ENCODE data around the gene SPTLC2.

The SPTLC2 gene

DNA sequence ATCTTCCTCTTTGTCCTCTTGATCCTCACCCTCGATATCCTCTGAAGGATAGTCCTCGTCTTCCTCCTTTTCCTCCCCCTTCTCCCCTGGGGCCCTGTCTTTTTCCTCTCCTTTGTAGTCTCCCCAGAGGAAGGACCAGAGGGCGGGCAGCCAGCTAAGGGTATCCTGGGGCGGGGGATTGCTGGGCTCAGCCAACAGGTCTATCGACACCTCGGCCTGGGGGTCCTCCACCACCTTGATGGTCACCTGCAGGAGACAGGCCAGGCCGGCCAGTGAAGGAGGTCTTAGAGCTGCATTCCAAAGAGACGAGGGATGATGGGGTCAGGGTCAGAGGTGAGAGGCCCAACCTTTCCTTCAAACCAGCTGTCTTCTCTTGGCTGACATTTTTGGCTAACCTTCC is 134.0 kb downstream of the SPTLC2 start:
- no peak for DNase-seq (ENCODE audit: low read depth)
- no peak overlapping the region for H3K4me3 ChIP-seq (ENCODE audit: low read depth, low read length)

DNA sequence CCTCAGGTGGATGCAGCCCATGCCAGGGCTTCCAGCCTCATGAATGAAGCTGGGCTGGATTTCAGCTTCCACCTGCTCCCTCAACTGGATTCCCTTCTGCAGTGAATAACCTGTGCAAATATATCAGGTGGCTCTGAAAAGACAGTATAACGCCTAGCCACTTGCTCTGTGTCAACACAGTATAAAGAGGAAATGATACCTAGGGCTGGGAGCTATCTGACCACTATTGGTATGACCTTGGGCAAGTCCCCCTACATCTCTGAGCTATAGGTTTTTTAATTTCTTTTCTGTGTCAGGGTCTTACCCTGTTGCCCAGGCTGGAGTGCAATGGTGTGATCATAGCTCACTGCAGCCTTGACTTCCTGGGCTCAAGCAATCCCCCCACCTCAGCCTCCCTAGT is 137.6 kb downstream of the SPTLC2 start:
- no peak for DNase-seq (ENCODE audit: low read depth)
- H3K4me3 ChIP-seq (ENCODE audit: low read depth, low read length) = no peak overlapping the region

DNA sequence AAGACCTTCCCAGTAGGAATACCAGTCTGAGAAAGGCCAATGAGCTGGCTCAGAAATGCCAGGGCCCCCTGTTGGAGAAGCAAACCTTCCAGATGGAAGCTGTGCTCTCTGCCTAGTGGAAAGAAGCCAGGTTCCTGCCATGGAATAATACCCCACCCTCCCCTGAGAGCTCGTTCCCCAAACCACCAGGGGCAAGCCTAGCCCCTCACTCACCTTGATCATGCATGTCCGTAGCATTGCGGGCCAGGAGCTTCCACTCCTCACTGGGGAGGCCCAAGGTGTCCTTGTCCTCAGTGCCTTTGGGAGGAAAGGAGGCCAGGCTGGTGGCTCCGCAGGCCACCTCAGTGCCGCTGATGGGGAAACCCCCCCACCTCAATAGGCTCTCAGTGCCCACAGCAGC is 138.4 kb downstream of the SPTLC2 start:
- no peak overlapping the region for H3K4me3 ChIP-seq (ENCODE audit: low read depth, low read length)
- DNase-seq (ENCODE audit: low read depth) = no peak

- no peak overlapping the region for H3K4me3 ChIP-seq (ENCODE audit: low read depth, low read length)
- DNase-seq (ENCODE audit: low read depth) = no peak
Observed at GRCh38 chr14:77475432-77476115, 140.9 kb downstream of the SPTLC2 start.

DNA sequence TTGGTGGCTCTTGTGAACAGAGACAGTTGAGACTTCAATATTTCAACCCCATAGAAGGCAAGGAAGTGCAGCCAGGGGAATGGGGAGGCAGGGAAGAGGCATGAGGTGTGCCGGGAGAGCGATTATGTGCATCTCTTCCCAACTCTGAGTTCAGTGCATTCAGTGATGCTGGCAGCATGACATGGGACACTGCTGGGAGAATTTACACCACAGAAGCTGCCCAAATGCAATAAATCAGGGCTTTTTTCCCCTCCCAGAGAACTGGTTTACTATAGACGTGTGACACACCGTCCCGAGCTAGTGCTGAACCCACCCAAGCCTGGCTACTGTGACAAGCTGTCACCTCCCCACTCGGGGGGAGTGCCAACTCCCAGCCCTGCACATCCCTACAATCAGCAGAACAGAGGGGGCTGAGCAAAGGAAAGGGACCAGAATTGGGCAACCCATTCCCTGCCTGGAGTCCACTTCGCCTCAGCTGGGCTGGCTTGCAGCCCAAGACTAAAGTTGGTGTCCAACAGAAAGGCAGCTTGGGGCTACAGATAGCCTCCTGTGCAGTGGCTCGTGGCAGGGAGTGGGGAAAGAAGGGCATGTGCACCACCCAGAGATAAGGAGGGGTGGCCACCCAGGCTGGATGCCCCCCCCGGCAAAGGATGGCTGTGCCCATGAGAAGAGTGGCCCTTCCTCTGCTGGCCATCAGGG is 141.8 kb downstream of the SPTLC2 start:
- no peak for DNase-seq (ENCODE audit: low read depth)
- H3K4me3 ChIP-seq (ENCODE audit: low read depth, low read length) = no peak overlapping the region

- DNase-seq (ENCODE audit: low read depth) = no peak
- H3K4me3 ChIP-seq (ENCODE audit: low read depth, low read length) = no peak overlapping the region
Observed at GRCh38 chr14:77473921-77474320, 142.5 kb downstream of the SPTLC2 start.

- H3K4me3 ChIP-seq (ENCODE audit: low read depth, low read length) = no peak overlapping the region
- DNase-seq (ENCODE audit: low read depth) = no peak
Observed at GRCh38 chr14:77470224-77470870, 146.1 kb downstream of the SPTLC2 start.

- no peak for DNase-seq (ENCODE audit: low read depth)
- no peak overlapping the region for H3K4me3 ChIP-seq (ENCODE audit: low read depth, low read length)
Observed at GRCh38 chr14:77469539-77469938, 146.9 kb downstream of the SPTLC2 start.

- DNase-seq (ENCODE audit: low read depth) = no peak
- H3K4me3 ChIP-seq (ENCODE audit: low read depth, low read length) = no peak overlapping the region
Observed at GRCh38 chr14:77469067-77469505, 147.4 kb downstream of the SPTLC2 start.

- no peak for DNase-seq (ENCODE audit: low read depth)
- H3K4me3 ChIP-seq (ENCODE audit: low read depth, low read length) = no peak overlapping the region
Observed at GRCh38 chr14:77467801-77468200, 148.6 kb downstream of the SPTLC2 start.

- H3K4me3 ChIP-seq (ENCODE audit: low read depth, low read length) = peak overlapping the region; percentile 99
- DNase-seq (ENCODE audit: low read depth) = peak; percentile 31
Observed at GRCh38 chr14:77459072-77459723, 157.2 kb downstream of the SPTLC2 start.

DNA sequence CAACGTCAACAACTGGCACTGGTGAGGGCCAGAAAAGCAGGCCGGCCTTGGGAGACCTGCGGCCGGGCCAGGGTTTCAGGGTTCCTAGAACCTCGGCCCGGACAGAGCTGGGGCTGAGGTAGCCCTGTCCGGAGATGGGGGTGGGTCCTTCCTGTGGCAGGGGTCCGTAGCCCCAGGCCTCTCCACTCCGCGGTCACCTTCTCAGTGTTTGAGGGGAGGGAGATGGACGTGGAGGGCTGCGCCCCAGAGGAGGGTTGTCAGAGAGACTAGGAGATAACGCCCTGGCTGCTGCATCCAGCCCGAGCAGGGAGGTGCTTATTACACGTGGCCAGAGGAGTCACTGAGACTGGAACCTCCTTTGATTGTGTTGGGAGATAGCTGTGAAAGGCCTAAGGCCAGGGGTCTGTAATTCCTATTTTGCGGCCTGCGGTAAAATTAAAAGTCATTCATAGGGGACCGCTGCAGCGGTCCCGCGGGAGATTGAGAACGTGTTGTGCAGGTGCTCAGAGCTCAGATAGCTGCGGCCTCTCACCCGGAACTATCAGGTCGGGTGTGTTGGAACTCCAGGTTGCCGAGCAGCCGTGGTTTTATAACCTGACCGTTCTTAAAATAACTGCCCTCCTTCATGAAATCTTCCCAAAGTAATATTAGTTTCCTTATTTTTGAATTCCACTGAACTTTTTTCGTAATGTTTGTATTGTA is 158.0 kb downstream of the SPTLC2 start:
- H3K4me3 ChIP-seq (ENCODE audit: low read depth, low read length) = peak overlapping the region; percentile 99
- no peak for DNase-seq (ENCODE audit: low read depth)

GRCh38 chr14:77457522-77458248 is 158.8 kb downstream of the SPTLC2 start, which contains the start of the genes AHSA1 and VIPAS39:
TSS of gene AHSA1 (plus strand) at chr14:77458093. CDS start at chr14:77458190, 97 bp downstream.
TSS of gene VIPAS39 (minus strand) at chr14:77457601. CDS start at chr14:77454102, 3,499 bp downstream.
- H3K4me3 ChIP-seq (ENCODE audit: low read depth, low read length) = peak within 1 kb of the TSS; percentile 99
- peak; percentile 98 for DNase-seq (ENCODE audit: low read depth)

GRCh38 chr14:77457115-77457521 is 159.3 kb downstream of the SPTLC2 start:
- DNase-seq (ENCODE audit: low read depth) = no peak
- peak overlapping the region; percentile 99 for H3K4me3 ChIP-seq (ENCODE audit: low read depth, low read length)

Data from skeletal muscle cell (primary cell).